Naive thymus-derived CD4-positive, alpha-beta T cell (primary cell): ENCODE results near the gene SUSD6. TPM values are rescaled to one million over a fixed set of nuclear protein-coding genes. Genes with fewer than 3 reads are reported as not detected.
A peak's percentile ranks its signal among the peaks of the same experiment; 100 is the strongest.

Experiments used
- ATAC-seq: fragments of 150-1000 bp; cut with Tn5 transposase; 2 replicates; pipeline ENCODE4 v1.10.0; 2021; ENCODE audit warnings: mild to moderate bottlenecking, moderate library complexity
- CTCF ChIA-PET: fragments of 350-600 bp; sonication (Branson Sonifier 250); formaldehyde crosslinking; loops from one replicate; lab custom pipeline; 2021; ENCODE audit warnings: antibody characterized with exemption; lab: Charles Lee
- POLR2A ChIA-PET: fragments of 350-600 bp; sonication (Branson Sonifier 250); formaldehyde crosslinking; loops from one replicate; lab custom pipeline; 2021; ENCODE audit warnings: antibody characterized with exemption, inconsistent platforms; lab: Charles Lee
- DNase-seq, 9 donors: peaks; one replicate each; pipeline versions ENCODE4 v3.0.0 to v3.0.0-alpha.2; 2020 to 2022; ENCODE audit warnings: mixed read lengths in 1 of 9
- H3K27ac ChIP-seq: one replicate; pipeline ENCODE4 v1.7.0; 2013; ENCODE audit warnings: mild to moderate bottlenecking, low read depth, low read length, moderate library complexity
- H3K27me3 ChIP-seq, 2 donors: one replicate each; pipeline ENCODE4 v1.7.0; 2013; ENCODE audit warnings: low read length in 2 of 2, mild to moderate bottlenecking in 2 of 2, moderate library complexity in 2 of 2; ENCODE audit not compliant: control insufficient read depth in 2 of 2, insufficient read depth in 2 of 2
- H3K36me3 ChIP-seq, 3 experiments: 1 replicate in 2 of 3; 2 replicates in 1 of 3; pipeline ENCODE4 v1.7.0; 2013; ENCODE audit warnings: low read length in 3 of 3, mild to moderate bottlenecking in 3 of 3, moderate library complexity in 1 of 3; ENCODE audit not compliant: insufficient read depth in 3 of 3, control insufficient read depth in 2 of 3
- H3K4me1 ChIP-seq, 2 donors: one replicate each; pipeline ENCODE4 v1.7.0; 2013; ENCODE audit warnings: low read length in 2 of 2, mild to moderate bottlenecking in 2 of 2, moderate library complexity in 1 of 2; ENCODE audit not compliant: control insufficient read depth in 2 of 2, insufficient read depth in 2 of 2
- H3K4me3 ChIP-seq: 2 replicates; pipeline ENCODE4 v1.7.0; 2013; ENCODE audit warnings: mild to moderate bottlenecking, low read length
- H3K9me3 ChIP-seq, 3 experiments: 1 replicate in 2 of 3; 2 replicates in 1 of 3; pipeline ENCODE4 v1.7.0; 2013; ENCODE audit warnings: low read length in 3 of 3; ENCODE audit not compliant: control insufficient read depth in 2 of 3
- H3K27ac Mint-ChIP-seq, 9 donors: one replicate each; pipeline ENCODE4 v1.8.0; 2020 to 2022; ENCODE audit warnings: mixed read lengths in 9 of 9, mild to moderate bottlenecking in 8 of 9, moderate library complexity in 5 of 9, inconsistent platforms in 2 of 9
- H3K27me3 Mint-ChIP-seq, 5 donors: one replicate each; pipeline ENCODE4 v1.8.0; 2021 to 2022; ENCODE audit warnings: mixed read lengths in 5 of 5, mild to moderate bottlenecking in 1 of 5
- H3K36me3 Mint-ChIP-seq, 5 donors: one replicate each; pipeline ENCODE4 v1.8.0; 2020 to 2022; ENCODE audit warnings: mixed read lengths in 5 of 5, mild to moderate bottlenecking in 3 of 5, inconsistent platforms in 1 of 5
- H3K4me1 Mint-ChIP-seq, 7 donors: one replicate each; pipeline ENCODE4 v1.8.0; 2020 to 2022; ENCODE audit warnings: mixed read lengths in 7 of 7, mild to moderate bottlenecking in 3 of 7, inconsistent platforms in 1 of 7
- H3K4me3 Mint-ChIP-seq, 10 donors: one replicate each; pipeline ENCODE4 v1.8.0; 2020 to 2022; ENCODE audit warnings: mild to moderate bottlenecking in 10 of 10, mixed read lengths in 10 of 10, moderate library complexity in 6 of 10, inconsistent platforms in 2 of 10
- H3K9me3 Mint-ChIP-seq, 11 donors: one replicate each; pipeline ENCODE4 v1.8.0; 2020 to 2022; ENCODE audit warnings: mixed read lengths in 11 of 11, mild to moderate bottlenecking in 4 of 11, inconsistent platforms in 1 of 11, moderate library complexity in 1 of 11
- intact Hi-C, 2 donors: fragments of 100-400 bp; cut with micrococcal nuclease; formaldehyde crosslinking; loops; one replicate each; pipeline ENCODE4 v1.15.1; 2023
- polyA plus RNA-seq, 2 donors: library from polyadenylated mRNA; unstranded; fragments of 300-500 nt; fragmentation: Illumina TruSeq; gene quantifications; one replicate each; pipeline ENCODE4 v1.2.3, GENCODE V29; 2021
- total RNA-seq, 6 experiments: library from RNA in 5 of 6; stranded (reverse) in 5 of 6; gene quantifications; 1 replicate in 5 of 6; 2 replicates in 1 of 6; pipeline ENCODE4 v1.2.3 and lab custom pipeline; 2021 to 2026

SUSD6 gene
- total and polyA plus RNA-seq, 7 experiments from 2014 or later: 4.3 to 90.8 (median 44.6) TPM

GRCh38 chr14:69648480-69649451 is 37.4 kb downstream of the SUSD6 start:
- peaks cover 24 to 45% of the 10 kb centered on the region in 2 donors for H3K4me1 ChIP-seq
- Mint-ChIP-seq H3K9me3 (no peaks in the 10 kb centered on the region), H3K27me3 (no peaks in the 10 kb centered on the region), H3K4me3 (peak overlapping the region in 9 of 10 donors; percentile 7 to 57 (median 40)), H3K36me3 (peaks cover 0 to 17% (median 12%) of the 10 kb centered on the region in 5 donors), H3K27ac (peak overlapping the region in 8 of 9 donors; percentile 10 to 71 (median 44)), H3K4me1 (peaks cover 85 to 94% (median 91%) of the 10 kb centered on the region in 7 donors)
- H3K36me3 ChIP-seq: no peaks in the 10 kb centered on the region
- no peak overlapping the region for H3K4me3 ChIP-seq
- no peak overlapping the region for H3K27ac ChIP-seq
- ATAC-seq (no peak), DNase-seq (no peak)
- no peaks in the 10 kb centered on the region for H3K27me3 ChIP-seq
- no peaks in the 10 kb centered on the region for H3K9me3 ChIP-seq
- intact Hi-C loops: loop anchor here (1.0 kb wide), 2 partner anchors 10 to 12 kb away; no protein-coding TSS in a partner anchor
- CTCF ChIA-PET: interaction anchor here (0.5 kb wide), 1 partner anchor 11 kb away, joined by 3 read pairs; no protein-coding TSS in a partner anchor
- POLR2A ChIA-PET: interaction anchor here (1.0 to 2.3 kb wide), 5 partner anchors 9 to 567 kb away, joined by 3 to 8 read pairs (median 4); no protein-coding TSS in a partner anchor

GRCh38 chr14:69650948-69651369 is 39.6 kb downstream of the SUSD6 start:
- no peaks in the 10 kb centered on the region for H3K9me3 Mint-ChIP-seq
- H3K4me3 Mint-ChIP-seq: peak overlapping the region; percentile 2 to 51 (median 31)
- peaks cover 0 to 10% (median 4%) of the 10 kb centered on the region in 5 donors for H3K36me3 Mint-ChIP-seq
- H3K4me1 ChIP-seq: peaks cover 22 to 42% of the 10 kb centered on the region in 2 donors
- H3K27ac ChIP-seq: no peak overlapping the region
- no peaks in the 10 kb centered on the region for H3K27me3 Mint-ChIP-seq
- H3K4me1 Mint-ChIP-seq: peaks cover 83 to 92% (median 89%) of the 10 kb centered on the region in 7 donors
- ChIA-PET POLR2A (interaction anchor here (1.0 kb wide), 1 partner anchor 40 kb away, joined by 5 read pairs; the partner anchor contains the start of gene SUSD6), CTCF (no interaction called here)
- no peaks in the 10 kb centered on the region for H3K36me3 ChIP-seq
- no peaks in the 10 kb centered on the region for H3K27me3 ChIP-seq
- intact Hi-C loops: no loop called here
- no peak overlapping the region for H3K4me3 ChIP-seq
- no peaks in the 10 kb centered on the region for H3K9me3 ChIP-seq
- H3K27ac Mint-ChIP-seq: peak overlapping the region; percentile 28 to 84 (median 74)
- ATAC-seq (no peak), DNase-seq (no peak)

GRCh38 chr14:69651664-69652063 is 40.3 kb downstream of the SUSD6 start:
- H3K4me1 ChIP-seq: peaks cover 25 to 42% of the 10 kb centered on the region in 2 donors
- peak overlapping the region in 8 of 9 donors; percentile 6 to 84 (median 74) for H3K27ac Mint-ChIP-seq
- H3K9me3 ChIP-seq: no peaks in the 10 kb centered on the region
- H3K27me3 ChIP-seq: no peaks in the 10 kb centered on the region
- no peak for ATAC-seq
- H3K36me3 Mint-ChIP-seq: peaks cover 0 to 7% (median 0%) of the 10 kb centered on the region in 5 donors
- no peak for DNase-seq
- H3K27ac ChIP-seq: no peak overlapping the region
- H3K4me1 Mint-ChIP-seq: peaks cover 80 to 94% (median 90%) of the 10 kb centered on the region in 7 donors
- ChIA-PET POLR2A (no interaction called here), CTCF (interaction anchor here (0.5 kb wide), 1 partner anchor 1399 kb away, joined by 4 read pairs; no protein-coding TSS in a partner anchor)
- H3K27me3 Mint-ChIP-seq: no peaks in the 10 kb centered on the region
- no peaks in the 10 kb centered on the region for H3K36me3 ChIP-seq
- peak overlapping the region in 8 of 10 donors; percentile 1 to 49 (median 12) for H3K4me3 Mint-ChIP-seq
- intact Hi-C loops: no loop called here
- no peaks in the 10 kb centered on the region for H3K9me3 Mint-ChIP-seq
- no peak overlapping the region for H3K4me3 ChIP-seq

GRCh38 chr14:69652942-69653684 is 41.7 kb downstream of the SUSD6 start:
- no peaks in the 10 kb centered on the region for H3K27me3 ChIP-seq
- H3K4me3 Mint-ChIP-seq: peak overlapping the region in 2 of 10 donors; percentile 6 to 33
- CTCF ChIA-PET: no interaction called here
- no peaks in the 10 kb centered on the region for H3K27me3 Mint-ChIP-seq
- H3K9me3 ChIP-seq: no peaks in the 10 kb centered on the region
- intact Hi-C loops: no loop called here
- peak; percentile 84 for ATAC-seq
- H3K4me3 ChIP-seq: no peak overlapping the region
- no peaks in the 10 kb centered on the region for H3K9me3 Mint-ChIP-seq
- peaks cover 71 to 93% (median 88%) of the 10 kb centered on the region in 7 donors for H3K4me1 Mint-ChIP-seq
- H3K27ac Mint-ChIP-seq: peak overlapping the region in 8 of 9 donors; percentile 32 to 78 (median 54)
- H3K36me3 Mint-ChIP-seq: peaks cover 0 to 4% (median 3%) of the 10 kb centered on the region in 5 donors
- no peak for DNase-seq
- no peaks in the 10 kb centered on the region for H3K36me3 ChIP-seq
- H3K4me1 ChIP-seq: peaks cover 25 to 41% of the 10 kb centered on the region in 2 donors
- POLR2A ChIA-PET: interaction anchor here (0.7 kb wide), 1 partner anchor 11 kb away, joined by 3 read pairs; no protein-coding TSS in a partner anchor
- no peak overlapping the region for H3K27ac ChIP-seq

- CTCF ChIA-PET: no interaction called here
- Histone ChIP-seq H3K4me3 (no peak overlapping the region), H3K9me3 (no peaks in the 10 kb centered on the region), H3K36me3 (peaks cover 0 to 8% (median 0%) of the 10 kb centered on the region in 3 experiments), H3K27ac (no peak overlapping the region), H3K27me3 (no peaks in the 10 kb centered on the region), H3K4me1 (peaks cover 25 to 31% of the 10 kb centered on the region in 2 donors)
- Mint-ChIP-seq H3K9me3 (no peaks in the 10 kb centered on the region), H3K4me1 (peaks cover 71 to 91% (median 83%) of the 10 kb centered on the region in 7 donors), H3K4me3 (peak overlapping the region in 2 of 10 donors; percentile 1 to 13), H3K27me3 (no peaks in the 10 kb centered on the region), H3K36me3 (peaks cover 3 to 14% (median 10%) of the 10 kb centered on the region in 5 donors), H3K27ac (peak overlapping the region in 6 of 9 donors; percentile 29 to 79 (median 70))
- intact Hi-C loops: no loop called here
- POLR2A ChIA-PET: no interaction called here
- DNase-seq (no peak), ATAC-seq (no peak)
Measured at GRCh38 chr14:69654116-69654515, 42.7 kb downstream of the SUSD6 start.

GRCh38 chr14:69657950-69658355 is 46.6 kb downstream of the SUSD6 start:
- Histone ChIP-seq H3K9me3 (no peaks in the 10 kb centered on the region), H3K27me3 (no peaks in the 10 kb centered on the region), H3K4me3 (no peak overlapping the region), H3K4me1 (peaks cover 11 to 15% of the 10 kb centered on the region in 2 donors), H3K27ac (no peak overlapping the region), H3K36me3 (peaks cover 0 to 22% (median 0%) of the 10 kb centered on the region in 3 experiments)
- Mint-ChIP-seq H3K27me3 (no peaks in the 10 kb centered on the region), H3K4me3 (peak overlapping the region in 1 of 10 donors; percentile 28), H3K36me3 (peaks cover 9 to 33% (median 26%) of the 10 kb centered on the region in 5 donors), H3K9me3 (no peaks in the 10 kb centered on the region), H3K27ac (peak overlapping the region in 5 of 9 donors; percentile 17 to 82 (median 68)), H3K4me1 (peaks cover 66 to 94% (median 82%) of the 10 kb centered on the region in 7 donors)
- no peak for ATAC-seq
- no peak for DNase-seq
- POLR2A ChIA-PET: interaction anchor here (0.6 kb wide), 1 partner anchor 252 kb away, joined by 3 read pairs; no protein-coding TSS in a partner anchor
- CTCF ChIA-PET: interaction anchor here (1.2 kb wide), 1 partner anchor 12 kb away, joined by 3 read pairs; no protein-coding TSS in a partner anchor
- intact Hi-C loops: no loop called here
